PC-3 (cell line): ENCODE data around the gene OR2AP1. TPM values are rescaled to one million over a fixed set of nuclear protein-coding genes. Genes with fewer than 3 reads are reported as not detected.
"Not testable (repeated sequence)": the region's sequence is repeated elsewhere in the genome, so short reads cannot be mapped to it uniquely, and the experiment has no call there.

ENCODE experiments used
- ATAC-seq: fragments of 200-7000 bp; cut with Tn5 transposase; 2 replicates; pipeline ENCODE4 v1.9.1; 2020; ENCODE audit warnings: mild to moderate bottlenecking, moderate library complexity
- Bru-seq: library from RNA; stranded (reverse); fragments of 400-500 nt; gene quantifications from one replicate; lab custom pipeline; 2021; lab: Mats Ljungman, UMichigan
- BruChase-seq, 2 experiments: library from RNA; stranded (reverse); fragments of 400-500 nt; gene quantifications; one replicate each; lab custom pipeline; 2021; lab: Mats Ljungman, UMichigan
- BruUV-seq: library from RNA; stranded (reverse); fragments of 400-500 nt; replicated peaks from 2 replicates; lab custom pipeline; 2021; lab: Mats Ljungman, UMichigan
- CTCF ChIA-PET: fragments of 300-600 bp; sonication (Branson Sonifier 250); formaldehyde crosslinking; loops from one replicate; lab custom pipeline; 2022; ENCODE audit warnings: antibody characterized with exemption; lab: Charles Lee
- POLR2A ChIA-PET: fragments of 300-600 bp; sonication (Branson Sonifier 250); formaldehyde crosslinking; loops from one replicate; lab custom pipeline; 2022; ENCODE audit warnings: antibody characterized with exemption; ENCODE audit not compliant: unreplicated experiment; lab: Charles Lee
- DNase-seq: peaks from one replicate; pipeline ENCODE4 v3.0.0-alpha.2; 2015
- H2AFZ ChIP-seq: fragments of 300-600 bp; sonication (generic); 2 replicates; pipeline ENCODE4 v1.6.0; 2016; ENCODE audit warnings: antibody characterized with exemption, low read length
- H3F3A ChIP-seq: fragments of 300-600 bp; sonication (generic); one replicate; pipeline ENCODE4 v1.6.0; 2017; ENCODE audit warnings: antibody characterized with exemption, low read length, control low read depth, mild to moderate bottlenecking; ENCODE audit not compliant: unreplicated experiment
- H3K27ac ChIP-seq: fragments of 300-600 bp; sonication (generic); 2 replicates; pipeline ENCODE4 v1.5.1; 2016; ENCODE audit warnings: mild to moderate bottlenecking, low read length
- H3K27me3 ChIP-seq: fragments of 300-600 bp; sonication (generic); 2 replicates; pipeline ENCODE4 v1.6.1; 2016; ENCODE audit warnings: low read length, mixed read lengths
- H3K36me3 ChIP-seq: fragments of 300-600 bp; sonication (generic); 2 replicates; pipeline ENCODE4 v1.6.1; 2016; ENCODE audit warnings: low read depth, mixed run types, low read length, mixed read lengths
- H3K4me1 ChIP-seq: fragments of 300-600 bp; sonication (generic); 2 replicates; pipeline ENCODE4 v1.5.1; 2016; ENCODE audit warnings: low read length; ENCODE audit not compliant: insufficient read depth
- H3K4me2 ChIP-seq: fragments of 300-600 bp; sonication (generic); 2 replicates; pipeline ENCODE4 v1.6.0; 2016; ENCODE audit warnings: low read length
- H3K4me3 ChIP-seq: fragments of 300-600 bp; sonication (generic); 2 replicates; pipeline ENCODE4 v1.5.1; 2016; ENCODE audit warnings: mild to moderate bottlenecking, low read length, mixed read lengths
- H3K79me2 ChIP-seq: fragments of 300-600 bp; sonication (generic); 2 replicates; pipeline ENCODE4 v1.6.1; 2017; ENCODE audit warnings: low read length, mixed read lengths
- H3K9ac ChIP-seq: fragments of 300-600 bp; sonication (generic); 2 replicates; pipeline ENCODE4 v1.6.0; 2016; ENCODE audit warnings: mild to moderate bottlenecking, low read length
- H3K9me2 ChIP-seq: fragments of 300-600 bp; sonication (generic); replicated peaks from 2 replicates; pipeline ENCODE4 v1.6.1; 2016; ENCODE audit warnings: mixed run types, low read length, mixed read lengths
- H3K9me3 ChIP-seq: fragments of 300-600 bp; sonication (generic); 2 replicates; pipeline ENCODE4 v1.6.1; 2016; ENCODE audit warnings: low read length, mixed read lengths
- H4K20me1 ChIP-seq: fragments of 300-600 bp; sonication (generic); 2 replicates; pipeline ENCODE4 v1.6.1; 2016; ENCODE audit warnings: low read length, mixed read lengths
- EZH2 ChIP-seq: fragments of 300-600 bp; sonication (generic); IDR thresholded peaks from one replicate; pipeline ENCODE4 v1.6.1; 2017; ENCODE audit warnings: antibody characterized with exemption, mild to moderate bottlenecking, low read length; ENCODE audit not compliant: unreplicated experiment
- EZH2phosphoT487 ChIP-seq: fragments of 300-600 bp; sonication (generic); IDR thresholded peaks from 2 replicates; pipeline ENCODE4 v1.6.1; 2018; ENCODE audit warnings: mild to moderate bottlenecking, antibody characterized with exemption, low read length, borderline replicate concordance
- intact Hi-C: fragments of 100-400 bp; cut with micrococcal nuclease; formaldehyde crosslinking; loops from 2 replicates; pipeline ENCODE4 v1.9.0; 2023
- long read RNA-seq: library from polyadenylated mRNA; unstranded; transcript quantifications from one replicate; pipeline ENCODE4 v2.0.0, GENCODE V29; 2021; ENCODE audit not compliant: unreplicated experiment
- total RNA-seq: library from RNA; depleted of rRNA; stranded (reverse); fragments of >200 nt; gene quantifications from 2 replicates; pipeline ENCODE4 v1.2.3, GENCODE V29; 2014; rRNA removed
- TF ChIP-seq, protein P1 (sequence below): fragments of 300-600 bp; sonication (generic); conservative IDR thresholded peaks from 2 replicates; pipeline ENCODE4 v1.5.1; 2017; ENCODE audit warnings: antibody characterized with exemption, low read depth, mild to moderate bottlenecking, low read length

The OR2AP1 gene
- total RNA-seq (not detected in 2 replicates), Bru-seq, nascent RNA (not detected), BruChase-seq, experiment 1, labeled RNA remaining after a 6-hour chase (not detected), BruChase-seq, experiment 2, labeled RNA remaining after a 2-hour chase (not detected)
- long read RNA-seq = 0 reads

DNA sequence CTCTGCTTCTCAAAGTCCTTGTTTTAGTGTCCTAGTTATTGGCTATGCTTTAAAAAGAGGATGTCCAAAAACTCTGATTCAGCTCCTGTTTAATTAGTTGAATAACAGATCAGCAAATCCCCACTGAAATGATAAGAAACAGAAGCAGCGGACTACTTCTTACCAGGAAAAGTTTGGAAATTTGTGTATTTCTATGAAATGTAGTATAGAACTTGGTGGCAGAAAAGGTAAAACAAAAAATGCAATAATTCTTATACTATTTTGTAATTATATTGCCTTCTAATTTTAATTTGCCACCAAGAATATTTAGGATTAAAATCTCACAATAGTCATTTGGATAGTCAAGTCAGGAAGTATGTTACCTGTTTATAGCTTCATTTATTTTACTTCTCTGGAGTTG lies at the start of gene OR2AP1:
TSS of gene OR2AP1 (plus strand) at position 301 of the 400 bp plus-strand sequence. CDS start 1,947 bp downstream, outside the sequence.
- no peaks in the 10 kb centered on the region for H3K9me3 ChIP-seq
- H2AFZ ChIP-seq = no peak within 1 kb of the TSS
- DNase-seq (no peak), ATAC-seq (no peak)
- H3K4me1 ChIP-seq = no peaks in the 10 kb centered on the region
- H3K9me2 ChIP-seq = no peaks in the 10 kb centered on the region
- ChIA-PET CTCF (no interaction called here), POLR2A (no interaction called here)
- no peak within 1 kb of the TSS for H3K4me2 ChIP-seq
- H4K20me1 ChIP-seq = no peaks in the 10 kb centered on the region
- H3K27ac ChIP-seq = no peak within 1 kb of the TSS
- no TSS peak for BruUV-seq
- no peaks in the 10 kb centered on the region for H3K27me3 ChIP-seq
- TF ChIP-seq EZH2 = no peak
- no peak for TF ChIP-seq EZH2phosphoT487
- TF ChIP-seq, protein P1, sequence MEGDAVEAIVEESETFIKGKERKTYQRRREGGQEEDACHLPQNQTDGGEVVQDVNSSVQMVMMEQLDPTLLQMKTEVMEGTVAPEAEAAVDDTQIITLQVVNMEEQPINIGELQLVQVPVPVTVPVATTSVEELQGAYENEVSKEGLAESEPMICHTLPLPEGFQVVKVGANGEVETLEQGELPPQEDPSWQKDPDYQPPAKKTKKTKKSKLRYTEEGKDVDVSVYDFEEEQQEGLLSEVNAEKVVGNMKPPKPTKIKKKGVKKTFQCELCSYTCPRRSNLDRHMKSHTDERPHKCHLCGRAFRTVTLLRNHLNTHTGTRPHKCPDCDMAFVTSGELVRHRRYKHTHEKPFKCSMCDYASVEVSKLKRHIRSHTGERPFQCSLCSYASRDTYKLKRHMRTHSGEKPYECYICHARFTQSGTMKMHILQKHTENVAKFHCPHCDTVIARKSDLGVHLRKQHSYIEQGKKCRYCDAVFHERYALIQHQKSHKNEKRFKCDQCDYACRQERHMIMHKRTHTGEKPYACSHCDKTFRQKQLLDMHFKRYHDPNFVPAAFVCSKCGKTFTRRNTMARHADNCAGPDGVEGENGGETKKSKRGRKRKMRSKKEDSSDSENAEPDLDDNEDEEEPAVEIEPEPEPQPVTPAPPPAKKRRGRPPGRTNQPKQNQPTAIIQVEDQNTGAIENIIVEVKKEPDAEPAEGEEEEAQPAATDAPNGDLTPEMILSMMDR = no peak
- intact Hi-C loops = no loop called here
- H3K4me3 ChIP-seq = no peak within 1 kb of the TSS
- H3K79me2 ChIP-seq = no peaks in the 10 kb centered on the region
- H3F3A ChIP-seq = no peaks in the 10 kb centered on the region
- no peak within 1 kb of the TSS for H3K9ac ChIP-seq
- H3K36me3 ChIP-seq = no peaks in the 10 kb centered on the region

- H3K4me3 ChIP-seq, H2AFZ ChIP-seq, H4K20me1 ChIP-seq, CTCF ChIA-PET, H3K36me3 ChIP-seq, H3K4me1 ChIP-seq, POLR2A ChIA-PET, H3F3A ChIP-seq, BruUV-seq, H3K4me2 ChIP-seq, H3K9me3 ChIP-seq, ATAC-seq, H3K9ac ChIP-seq, H3K27ac ChIP-seq, intact Hi-C loops, H3K9me2 ChIP-seq, DNase-seq, H3K79me2 ChIP-seq: not testable (repeated sequence)
- H3K27me3 ChIP-seq = peaks cover 10% of the 10 kb centered on the region; the same call in 1 of the 2 replicates
Measured at GRCh38 chr12:55548235-55548634, 24.0 kb upstream of the OR2AP1 start.

DNA sequence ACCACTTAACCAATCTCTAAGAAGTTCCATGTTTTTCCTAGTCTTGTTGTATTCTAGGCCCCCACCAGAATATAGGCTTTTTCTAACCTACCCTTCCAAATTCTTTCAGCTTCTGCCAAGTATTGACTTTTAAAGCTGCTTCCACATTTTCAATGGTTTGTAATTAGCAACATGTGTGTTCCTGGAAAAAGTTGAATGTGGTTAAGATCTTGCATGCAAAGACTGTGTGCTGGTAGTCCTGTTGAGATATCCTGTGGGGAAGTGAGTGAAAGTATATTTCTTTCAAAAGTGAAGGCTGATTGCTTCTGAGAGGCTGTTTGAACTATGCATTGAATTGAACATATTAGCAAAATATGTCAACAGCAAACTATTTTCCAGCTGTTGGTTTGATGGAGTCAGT lies 23.5 kb upstream of the OR2AP1 start:
- Histone ChIP-seq H3K27ac (no peak overlapping the region), H3K79me2 (no peaks in the 10 kb centered on the region), H4K20me1 (no peaks in the 10 kb centered on the region), H2AFZ (no peak overlapping the region), H3K4me1 (no peaks in the 10 kb centered on the region), H3F3A (no peaks in the 10 kb centered on the region), H3K4me3 (no peak overlapping the region), H3K4me2 (no peak overlapping the region), H3K36me3 (no peaks in the 10 kb centered on the region), H3K9me2 (no peaks in the 10 kb centered on the region), H3K9me3 (no peaks in the 10 kb centered on the region), H3K27me3 (peaks cover 10% of the 10 kb centered on the region; the same call in 1 of the 2 replicates), H3K9ac (no peak overlapping the region)
- intact Hi-C loops = no loop called here
- no TSS peak for BruUV-seq
- no peak for ATAC-seq
- no peak for TF ChIP-seq EZH2
- TF ChIP-seq, protein P1 = no peak
- TF ChIP-seq EZH2phosphoT487 = no peak
- no peak for DNase-seq
- ChIA-PET CTCF (no interaction called here), POLR2A (no interaction called here)
